ENCODE measurements around the gene MAPK11.

The MAPK11 gene

DNA sequence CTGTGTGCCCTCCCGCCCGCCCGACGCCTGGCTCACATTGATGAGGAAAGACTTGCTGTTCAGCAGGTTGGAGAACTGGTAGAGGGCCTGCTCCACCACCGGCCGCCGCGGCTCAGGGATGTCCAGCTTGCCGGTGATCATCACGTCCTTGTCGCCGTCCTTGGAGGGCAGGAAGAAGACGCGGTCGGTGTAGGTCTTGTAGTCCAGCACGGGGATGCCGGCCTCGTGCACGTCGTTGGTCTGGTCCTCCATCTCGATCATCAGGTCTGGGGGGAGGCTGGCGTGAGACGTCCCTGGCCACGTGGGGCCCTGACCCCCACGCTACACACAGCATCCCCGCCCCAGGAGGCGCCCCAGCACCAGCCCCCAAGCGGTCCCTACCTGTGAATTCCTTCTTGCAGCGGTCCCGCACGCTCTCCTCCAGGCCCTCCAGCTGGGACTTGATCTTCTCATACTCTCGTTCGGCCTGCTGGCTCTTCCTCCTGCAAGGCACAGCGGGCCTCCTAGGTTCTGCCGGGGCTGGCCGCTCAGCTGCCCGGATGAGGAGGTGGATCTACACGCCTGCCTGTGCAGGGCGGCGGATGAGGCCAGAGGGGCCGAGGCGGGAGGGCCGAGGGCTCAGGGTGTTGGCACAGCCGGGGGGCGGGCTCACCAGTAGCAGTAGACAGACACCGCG is 10.7 kb upstream of the MAPK11 start:
- TF ChIP-seq CTCF (IDR thresholded peaks at IDR 0.05; ENCODE audit: insufficient read depth, missing control alignments) = no peak
- no peak for FAIRE-seq
- DNase-seq (ENCODE audit: insufficient read length, low spot score) = no peak

- FAIRE-seq (no peak), DNase-seq (ENCODE audit: insufficient read length, low spot score) (no peak)
- TF ChIP-seq CTCF (IDR thresholded peaks at IDR 0.05; ENCODE audit: insufficient read depth, missing control alignments) = no peak
Measured at GRCh38 chr22:50280022-50280707, 10.0 kb upstream of the MAPK11 start.

GRCh38 chr22:50278956-50279619 is 8.9 kb upstream of the MAPK11 start:
- FAIRE-seq (no peak), DNase-seq (ENCODE audit: insufficient read length, low spot score) (no peak)
- TF ChIP-seq CTCF (IDR thresholded peaks at IDR 0.05; ENCODE audit: insufficient read depth, missing control alignments) = no peak

DNA sequence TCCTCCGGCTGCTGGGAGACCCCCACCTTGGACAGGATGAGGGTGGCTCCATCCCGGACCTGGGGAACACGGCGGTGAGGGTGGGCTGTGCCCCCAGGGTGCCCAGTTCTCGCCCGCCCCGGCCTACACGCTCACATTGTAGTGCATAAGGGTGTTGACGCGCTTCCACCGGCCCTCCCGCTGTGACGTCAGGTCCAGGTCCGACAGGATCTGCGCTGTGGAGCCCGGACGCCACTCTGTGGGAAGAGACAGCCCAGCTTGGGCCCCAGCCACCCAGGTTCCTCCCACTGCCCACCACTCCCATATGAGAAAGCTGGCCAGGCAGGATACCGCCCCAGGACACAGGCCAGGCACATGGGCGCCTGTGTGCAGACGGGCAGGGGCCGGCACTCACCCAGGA is 8.3 kb upstream of the MAPK11 start:
- FAIRE-seq = no peak
- TF ChIP-seq CTCF (IDR thresholded peaks at IDR 0.05; ENCODE audit: insufficient read depth, missing control alignments) = no peak
- DNase-seq (ENCODE audit: insufficient read length, low spot score) = no peak

DNA sequence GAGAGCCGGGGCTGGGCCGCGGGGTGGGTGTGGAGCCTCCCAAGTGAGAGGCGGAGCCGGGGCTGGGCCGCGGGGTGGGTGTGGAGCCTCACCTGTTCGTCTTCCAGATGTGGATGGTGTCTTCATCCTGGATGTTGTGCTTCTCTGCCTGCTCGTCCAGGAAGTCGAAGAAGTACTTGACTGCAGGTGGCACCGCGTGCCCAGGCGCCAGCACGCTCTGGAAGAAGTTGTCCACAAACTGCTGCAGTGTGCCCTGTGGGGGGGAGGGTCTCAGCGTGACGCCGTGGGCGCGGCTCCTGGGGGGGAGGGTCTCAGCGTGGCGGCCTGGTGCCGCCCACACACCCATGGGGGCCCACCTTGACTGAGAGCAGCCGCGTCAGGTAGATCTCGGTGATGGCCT is 7.6 kb upstream of the MAPK11 start:
- TF ChIP-seq CTCF (IDR thresholded peaks at IDR 0.05; ENCODE audit: insufficient read depth, missing control alignments) = no peak
- DNase-seq (ENCODE audit: insufficient read length, low spot score) = no peak
- no peak for FAIRE-seq

- FAIRE-seq (no peak), DNase-seq (ENCODE audit: insufficient read length, low spot score) (no peak)
- peak; percentile 22 for TF ChIP-seq CTCF (IDR thresholded peaks at IDR 0.05; ENCODE audit: insufficient read depth, missing control alignments)
Measured at GRCh38 chr22:50276143-50276542, 6.0 kb upstream of the MAPK11 start.
